AG04449 (cell line): ENCODE data around the gene WDR45B.

Experiments used
- CTCF ChIA-PET: fragments of 350-600 bp; formaldehyde crosslinking; extraction: SDS; loops from one replicate; lab custom pipeline; 2021; ENCODE audit warnings: antibody characterized with exemption; lab: Yijun Ruan, JAX
- POLR2A ChIA-PET: fragments of 400-600, 350-600 bp; formaldehyde crosslinking; extraction: SDS; loops from one replicate; lab custom pipeline; 2020; ENCODE audit warnings: antibody characterized with exemption, inconsistent platforms; lab: Yijun Ruan, JAX
- DNase-seq: peaks from one replicate; pipeline ENCODE4 v3.0.0-alpha.2; 2010; ENCODE audit warnings: low read depth, low spot score
- H3K4me3 ChIP-seq: 2 replicates; pipeline ENCODE4 v1.5.1; 2011; ENCODE audit warnings: low read depth, mild to moderate bottlenecking, control low read depth, low read length
- TF ChIP-seq, protein P1 (sequence below): IDR thresholded peaks from one replicate; pipeline ENCODE4 v1.5.1; 2011; ENCODE audit warnings: mild to moderate bottlenecking, moderate library complexity, low read length, control low read depth, inconsistent platforms; ENCODE audit not compliant: insufficient read depth; ENCODE audit errors: missing control alignments

Gene WDR45B

GRCh38 chr17:82639628-82640027 is 8.6 kb downstream of the WDR45B start:
- TF ChIP-seq, protein P1, sequence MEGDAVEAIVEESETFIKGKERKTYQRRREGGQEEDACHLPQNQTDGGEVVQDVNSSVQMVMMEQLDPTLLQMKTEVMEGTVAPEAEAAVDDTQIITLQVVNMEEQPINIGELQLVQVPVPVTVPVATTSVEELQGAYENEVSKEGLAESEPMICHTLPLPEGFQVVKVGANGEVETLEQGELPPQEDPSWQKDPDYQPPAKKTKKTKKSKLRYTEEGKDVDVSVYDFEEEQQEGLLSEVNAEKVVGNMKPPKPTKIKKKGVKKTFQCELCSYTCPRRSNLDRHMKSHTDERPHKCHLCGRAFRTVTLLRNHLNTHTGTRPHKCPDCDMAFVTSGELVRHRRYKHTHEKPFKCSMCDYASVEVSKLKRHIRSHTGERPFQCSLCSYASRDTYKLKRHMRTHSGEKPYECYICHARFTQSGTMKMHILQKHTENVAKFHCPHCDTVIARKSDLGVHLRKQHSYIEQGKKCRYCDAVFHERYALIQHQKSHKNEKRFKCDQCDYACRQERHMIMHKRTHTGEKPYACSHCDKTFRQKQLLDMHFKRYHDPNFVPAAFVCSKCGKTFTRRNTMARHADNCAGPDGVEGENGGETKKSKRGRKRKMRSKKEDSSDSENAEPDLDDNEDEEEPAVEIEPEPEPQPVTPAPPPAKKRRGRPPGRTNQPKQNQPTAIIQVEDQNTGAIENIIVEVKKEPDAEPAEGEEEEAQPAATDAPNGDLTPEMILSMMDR = no peak
- ChIA-PET POLR2A (no interaction called here), CTCF (no interaction called here)

DNA sequence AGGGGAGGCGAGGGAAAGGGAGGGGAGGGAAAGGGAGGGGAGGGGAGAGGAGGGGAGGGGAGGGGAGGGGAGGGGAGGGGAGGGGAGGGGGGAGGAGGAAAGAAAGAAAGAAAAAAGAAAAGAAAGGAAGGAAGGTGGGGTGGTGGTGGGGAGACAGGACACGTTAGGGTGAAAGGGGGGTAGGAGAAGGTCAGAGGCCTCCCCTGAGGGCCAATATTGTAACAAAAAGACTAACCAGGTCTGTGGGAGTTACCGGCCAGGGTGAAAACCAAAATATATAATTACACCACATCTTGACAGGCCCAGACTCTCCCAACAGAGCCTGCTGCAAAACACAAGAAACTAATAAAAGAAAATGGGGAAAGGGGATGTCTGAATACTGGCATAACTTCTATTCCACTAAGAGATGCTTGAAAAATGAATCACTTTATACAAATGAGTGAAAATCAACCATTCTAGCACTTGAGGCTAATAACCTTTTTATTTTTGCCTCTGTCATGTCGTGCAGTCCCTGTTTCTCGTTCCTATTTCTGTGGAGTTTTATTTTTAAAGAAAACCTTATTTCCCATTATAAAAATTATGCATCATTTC is 10.0 kb downstream of the WDR45B start:
- ChIA-PET POLR2A (no interaction called here), CTCF (no interaction called here)
- H3K4me3 ChIP-seq = no peak overlapping the region
- TF ChIP-seq, protein P1 = no peak
- DNase-seq = no peak

More at GRCh38 chr17:82639628-82640027, 8.6 kb downstream of the WDR45B start:
- DNase-seq = no peak
- no peak overlapping the region for H3K4me3 ChIP-seq

- CTCF ChIA-PET = interaction anchor here (0.7 kb wide), 1 partner anchor 15 kb away, joined by 5 read pairs; no protein-coding TSS in a partner anchor
- no peak overlapping the region for H3K4me3 ChIP-seq
- no peak for DNase-seq
- POLR2A ChIA-PET = interaction anchor here (1.1 kb wide), 1 partner anchor 11 kb away, joined by 3 read pairs; no protein-coding TSS in a partner anchor
- TF ChIP-seq, protein P1 = no peak
Observed at GRCh38 chr17:82636626-82637598, 11.3 kb downstream of the WDR45B start.

- CTCF ChIA-PET = no interaction called here
- DNase-seq = no peak
- POLR2A ChIA-PET = no interaction called here
- TF ChIP-seq, protein P1 = no peak
- H3K4me3 ChIP-seq = no peak overlapping the region
Observed at GRCh38 chr17:82633343-82633742, 14.9 kb downstream of the WDR45B start.

- ChIA-PET POLR2A (no interaction called here), CTCF (no interaction called here)
- H3K4me3 ChIP-seq = no peak overlapping the region
- no peak for DNase-seq
- TF ChIP-seq, protein P1 = no peak
Observed at GRCh38 chr17:82632451-82632850, 15.8 kb downstream of the WDR45B start.

DNA sequence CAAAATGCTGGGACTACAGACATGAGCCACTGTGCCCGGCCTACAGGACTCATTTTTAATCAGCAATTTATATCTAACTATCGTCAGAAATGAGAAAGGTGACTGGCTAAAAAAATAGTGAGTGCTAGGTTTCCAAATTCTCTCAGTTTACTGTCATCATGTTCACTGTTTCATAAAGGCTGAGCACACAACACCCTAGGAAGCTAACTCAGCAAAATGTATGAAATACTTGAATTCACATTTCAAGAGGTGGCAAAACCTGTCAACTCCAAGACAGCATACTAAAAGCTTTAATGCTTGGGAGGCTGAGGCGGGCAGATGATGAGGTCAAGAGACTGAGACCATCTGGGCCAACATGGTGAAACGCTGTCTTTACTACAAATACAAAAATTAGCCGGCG is 16.7 kb downstream of the WDR45B start:
- ChIA-PET CTCF (no interaction called here), POLR2A (no interaction called here)
- H3K4me3 ChIP-seq = no peak overlapping the region
- TF ChIP-seq, protein P1 = no peak
- no peak for DNase-seq
